Measurements from ENCODE around the gene LETM1. TPM values are rescaled to one million over a fixed set of nuclear protein-coding genes. Genes with fewer than 3 reads are reported as not detected.

The LETM1 gene
- total RNA-seq, 1 donor from 2014 or later: 67.5 TPM

GRCh38 chr4:1900624-1901023 is 44.7 kb upstream of the LETM1 start:
- H3K4me1 ChIP-seq: no peaks in the 10 kb centered on the region
- peaks cover 0 to 7% of the 10 kb centered on the region in 2 donors for H3K36me3 ChIP-seq
- intact Hi-C loops (cut with DNase I): loop anchor here (10.0 kb wide), 1 partner anchor 136 kb away; no protein-coding TSS in a partner anchor
- H3K27ac ChIP-seq: no peak overlapping the region
- H3K4me3 ChIP-seq: no peak overlapping the region
- DNase-seq (ENCODE audit: extremely low spot score in 2 of 2): no peak
- no peaks in the 10 kb centered on the region for H3K27me3 ChIP-seq
- H3K9me3 ChIP-seq: no peaks in the 10 kb centered on the region
- TF ChIP-seq CTCF (IDR thresholded peaks at IDR 0.05): no peak
- no peak for TF ChIP-seq POLR2A (IDR thresholded peaks at IDR 0.05)
- no peak for TF ChIP-seq POLR2AphosphoS5 (IDR thresholded peaks at IDR 0.05; ENCODE audit: insufficient read depth in 1 of 2, low read depth in 1 of 2)

- no peaks in the 10 kb centered on the region for H3K4me1 ChIP-seq
- intact Hi-C loops (cut with DNase I): loop anchor here (10.0 kb wide), 1 partner anchor 135 kb away; no protein-coding TSS in a partner anchor
- H3K9me3 ChIP-seq: no peaks in the 10 kb centered on the region
- no peak for DNase-seq (ENCODE audit: extremely low spot score in 2 of 2)
- TF ChIP-seq POLR2AphosphoS5 (IDR thresholded peaks at IDR 0.05; ENCODE audit: insufficient read depth in 1 of 2, low read depth in 1 of 2) (no peak), CTCF (IDR thresholded peaks at IDR 0.05) (no peak)
- H3K36me3 ChIP-seq: peaks cover 0 to 7% of the 10 kb centered on the region in 2 donors
- H3K27me3 ChIP-seq: no peaks in the 10 kb centered on the region
- no peak overlapping the region for H3K4me3 ChIP-seq
- H3K27ac ChIP-seq: no peak overlapping the region
These were observed 44.1 kb upstream of the LETM1 start for GRCh38 chr4:1900087-1900433.

- intact Hi-C loops (cut with DNase I): loop anchor here (10.0 kb wide), 1 partner anchor 135 kb away; no protein-coding TSS in a partner anchor
These were observed 43.5 kb upstream of the LETM1 start for GRCh38 chr4:1899149-1900086.

GRCh38 chr4:1898681-1899080 is 42.7 kb upstream of the LETM1 start:
- Histone ChIP-seq H3K4me3 (no peak overlapping the region), H3K27ac (no peak overlapping the region), H3K9me3 (no peaks in the 10 kb centered on the region), H3K36me3 (peaks cover 0 to 7% of the 10 kb centered on the region in 2 donors), H3K4me1 (no peaks in the 10 kb centered on the region), H3K27me3 (no peaks in the 10 kb centered on the region)
- intact Hi-C loops (cut with DNase I): no loop called here
- TF ChIP-seq CTCF (IDR thresholded peaks at IDR 0.05) (no peak), POLR2AphosphoS5 (IDR thresholded peaks at IDR 0.05; ENCODE audit: insufficient read depth in 1 of 2, low read depth in 1 of 2) (no peak), POLR2A (IDR thresholded peaks at IDR 0.05) (no peak)
- DNase-seq (ENCODE audit: extremely low spot score in 2 of 2): no peak

More at GRCh38 chr4:1899149-1900086, 43.5 kb upstream of the LETM1 start:
- Histone ChIP-seq H3K4me3 (no peak overlapping the region), H3K27ac (no peak overlapping the region), H3K4me1 (no peaks in the 10 kb centered on the region), H3K36me3 (peaks cover 0 to 7% of the 10 kb centered on the region in 2 donors), H3K9me3 (no peaks in the 10 kb centered on the region), H3K27me3 (no peaks in the 10 kb centered on the region)
- no peak for DNase-seq (ENCODE audit: extremely low spot score in 2 of 2)
- TF ChIP-seq CTCF (IDR thresholded peaks at IDR 0.05): peak; percentile 79 to 90 (median 87)
- TF ChIP-seq POLR2A (IDR thresholded peaks at IDR 0.05): no peak

- intact Hi-C loops (cut with DNase I): no loop called here
- no peaks in the 10 kb centered on the region for H3K27me3 ChIP-seq
- TF ChIP-seq CTCF (IDR thresholded peaks at IDR 0.05): no peak
- no peak for TF ChIP-seq POLR2AphosphoS5 (IDR thresholded peaks at IDR 0.05; ENCODE audit: insufficient read depth in 1 of 2, low read depth in 1 of 2)
- TF ChIP-seq POLR2A (IDR thresholded peaks at IDR 0.05): no peak
- no peak overlapping the region for H3K27ac ChIP-seq
- no peaks in the 10 kb centered on the region for H3K9me3 ChIP-seq
- H3K4me1 ChIP-seq: no peaks in the 10 kb centered on the region
- no peak for DNase-seq (ENCODE audit: extremely low spot score in 2 of 2)
- H3K36me3 ChIP-seq: peaks cover 0 to 7% of the 10 kb centered on the region in 2 donors
- H3K4me3 ChIP-seq: no peak overlapping the region
These were observed 42.1 kb upstream of the LETM1 start for GRCh38 chr4:1898007-1898406.
